Left kidney (tissue), 8 donors: ENCODE data around the gene KRTAP2-1. TPM values are rescaled to one million over a fixed set of nuclear protein-coding genes. Genes with fewer than 3 reads are reported as not detected.
"Not testable (repeated sequence)": the region's sequence is repeated elsewhere in the genome, so short reads cannot be mapped to it uniquely, and the experiment has no call there.

Experiments used
- DNase-seq: peaks from one replicate; pipeline ENCODE4 v3.0.0-alpha.2; 2013
- long read RNA-seq, 8 donors: transcript quantifications; one replicate each; lab custom pipeline, GENCODE V29; 2026
- polyA plus RNA-seq: library from polyadenylated mRNA; unstranded; fragments of 120-200 nt; gene quantifications from one replicate; pipeline ENCODE4 v1.2.1, GENCODE V29; 2013; ENCODE audit not compliant: insufficient read length

KRTAP2-1 gene, protein sequence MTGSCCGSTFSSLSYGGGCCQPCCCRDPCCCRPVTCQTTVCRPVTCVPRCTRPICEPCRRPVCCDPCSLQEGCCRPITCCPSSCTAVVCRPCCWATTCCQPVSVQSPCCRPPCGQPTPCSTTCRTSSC
- polyA plus RNA-seq: not detected
- long read RNA-seq, donor 1: 0 reads
- long read RNA-seq, donor 2: 0 reads
- long read RNA-seq, donor 3: 0 reads
- long read RNA-seq, donor 4: 0 reads
- long read RNA-seq, donor 5: 0 reads
- long read RNA-seq, donor 6: 0 reads
- long read RNA-seq, donor 7: 0 reads
- long read RNA-seq, donor 8: 0 reads

DNA sequence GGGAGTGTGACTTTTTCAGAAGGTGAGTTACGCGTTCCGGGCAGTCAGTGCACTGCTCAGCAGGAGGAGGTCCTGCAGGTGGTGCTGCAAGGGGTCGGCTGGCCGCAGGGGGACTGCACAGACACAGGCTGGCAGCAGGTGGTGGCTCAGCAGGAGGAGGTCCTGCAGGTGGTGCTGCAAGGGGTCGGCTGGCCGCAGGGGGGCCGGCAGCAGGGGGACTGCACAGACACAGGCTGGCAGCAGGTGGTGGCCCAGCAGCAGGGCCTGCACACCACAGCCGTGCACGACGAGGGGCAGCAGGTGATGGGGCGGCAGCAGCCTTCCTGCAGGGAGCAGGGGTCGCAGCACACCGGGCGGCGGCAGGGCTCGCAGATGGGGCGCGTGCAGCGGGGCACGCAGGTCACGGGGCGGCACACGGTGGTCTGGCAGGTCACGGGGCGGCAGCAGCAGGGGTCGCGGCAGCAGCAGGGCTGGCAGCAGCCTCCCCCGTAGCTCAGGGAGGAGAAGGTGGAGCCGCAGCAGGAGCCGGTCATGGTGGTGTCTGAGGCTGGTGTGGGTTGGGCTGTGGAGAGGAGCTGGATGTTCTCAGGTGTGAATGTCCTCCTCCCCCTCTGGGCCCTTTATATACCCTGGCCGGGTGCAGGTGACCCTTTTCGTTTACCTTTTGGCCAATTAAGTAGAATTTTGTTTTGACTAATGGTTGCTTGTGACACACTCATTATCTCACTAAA, at the start of gene KRTAP2-1:
Gene KRTAP2-1, minus strand, starts transcription at position 582 of the 731 bp plus-strand sequence. Its CDS starts 49 bp downstream, at position 533.
- not testable (repeated sequence) for DNase-seq

DNA sequence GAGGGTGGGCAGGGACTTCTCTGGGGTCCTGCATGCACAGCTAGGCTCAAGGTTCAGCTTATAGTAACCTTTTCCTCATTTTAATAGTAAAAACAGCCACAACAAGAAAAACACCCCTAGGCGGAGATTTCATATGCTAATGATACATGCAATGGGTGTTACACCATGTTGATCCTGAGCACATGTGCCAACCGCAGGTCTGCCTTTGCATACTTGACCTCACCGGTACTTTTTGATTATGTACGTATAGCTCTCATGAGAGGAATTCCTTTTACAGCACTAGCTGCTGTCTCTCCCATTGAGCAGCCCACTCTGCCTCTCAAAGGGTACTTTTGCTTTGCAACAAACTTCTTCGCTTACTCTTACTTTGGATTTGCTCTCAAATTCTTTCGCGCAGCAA, 48.9 kb upstream of the KRTAP2-1 start:
- DNase-seq: no peak

DNA sequence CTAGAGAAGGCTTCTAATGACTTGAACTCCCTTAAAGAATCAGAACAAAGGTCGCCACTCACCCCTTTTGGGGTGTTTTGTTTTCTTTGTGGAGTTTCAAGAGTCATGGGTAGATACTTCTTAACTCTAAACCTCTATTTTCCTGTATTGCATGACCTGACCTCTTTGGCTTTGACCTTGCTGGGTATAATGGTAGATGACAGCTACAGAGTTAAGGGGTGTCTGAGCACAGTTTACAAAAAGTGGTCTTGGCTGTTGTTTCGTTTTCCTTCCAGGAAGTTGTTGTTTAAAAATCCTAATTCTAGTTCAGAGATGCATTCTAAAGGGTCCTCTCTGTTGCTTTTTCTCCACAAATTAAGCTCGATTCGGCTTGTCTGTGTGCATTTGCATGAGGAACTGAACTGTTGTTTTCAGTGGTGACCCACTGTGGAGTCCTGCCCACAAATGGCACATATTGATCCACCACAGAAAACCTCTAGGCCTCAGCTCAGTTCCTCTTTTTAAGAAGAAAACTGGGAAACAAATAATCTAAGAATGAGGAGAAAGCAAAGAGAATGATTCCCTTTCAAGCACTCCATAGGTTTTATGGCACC, 41.7 kb upstream of the KRTAP2-1 start:
- not testable (repeated sequence) for DNase-seq

DNA sequence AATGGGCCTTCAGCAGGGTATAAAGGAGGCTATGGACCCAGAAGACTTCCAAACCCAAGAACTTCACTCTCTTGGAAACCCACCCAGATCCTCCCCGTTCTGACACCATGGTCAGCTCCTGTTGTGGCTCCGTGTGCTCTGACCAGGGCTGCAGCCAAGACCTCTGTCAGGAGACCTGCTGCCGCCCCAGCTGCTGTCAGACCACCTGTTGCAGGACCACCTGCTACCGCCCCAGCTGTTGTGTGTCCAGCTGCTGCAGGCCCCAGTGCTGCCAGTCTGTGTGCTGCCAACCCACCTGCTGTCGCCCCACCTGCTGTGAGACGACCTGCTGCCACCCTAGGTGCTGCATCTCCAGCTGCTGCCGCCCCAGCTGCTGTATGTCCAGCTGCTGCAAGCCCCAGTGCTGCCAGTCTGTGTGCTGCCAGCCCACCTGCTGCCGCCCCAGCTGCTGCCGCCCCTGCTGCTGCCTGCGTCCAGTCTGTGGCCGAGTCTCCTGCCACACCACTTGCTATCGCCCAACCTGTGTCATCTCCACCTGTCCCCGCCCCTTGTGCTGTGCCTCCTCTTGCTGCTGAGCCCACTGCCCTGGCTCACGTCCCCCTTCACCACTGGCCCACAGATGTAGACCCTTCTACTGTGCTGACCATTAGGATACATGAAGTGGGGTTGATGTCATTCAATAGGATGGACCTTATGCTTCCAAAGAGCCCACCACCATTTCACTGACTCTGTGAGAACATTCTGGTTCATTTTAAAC, 37.2 kb upstream of the KRTAP2-1 start, which contains the start of gene KRTAP4-7:
Gene KRTAP4-7, plus strand, starts transcription at position 51 of the 757 bp plus-strand sequence. Its CDS starts 57 bp downstream, at position 108.
- DNase-seq: not testable (repeated sequence)

DNA sequence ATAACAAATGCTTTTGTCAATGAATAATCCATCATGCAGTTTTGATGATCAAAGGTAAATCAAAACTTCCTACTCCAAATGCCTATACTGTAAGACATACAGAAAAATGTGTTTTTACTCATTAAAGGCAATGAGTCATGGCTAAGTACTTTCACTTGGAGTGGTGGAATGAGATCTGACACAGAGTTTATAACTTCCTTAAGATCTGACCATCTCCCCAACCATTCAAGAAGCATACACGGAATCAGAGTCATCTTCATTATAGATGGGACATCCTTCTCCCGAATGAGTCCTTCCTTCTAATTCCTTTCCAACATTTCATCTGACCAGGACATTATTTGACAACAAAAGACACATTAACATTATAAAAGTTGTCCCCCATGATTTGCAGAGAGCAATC, 36.3 kb upstream of the KRTAP2-1 start:
- DNase-seq: not testable (repeated sequence)

DNA sequence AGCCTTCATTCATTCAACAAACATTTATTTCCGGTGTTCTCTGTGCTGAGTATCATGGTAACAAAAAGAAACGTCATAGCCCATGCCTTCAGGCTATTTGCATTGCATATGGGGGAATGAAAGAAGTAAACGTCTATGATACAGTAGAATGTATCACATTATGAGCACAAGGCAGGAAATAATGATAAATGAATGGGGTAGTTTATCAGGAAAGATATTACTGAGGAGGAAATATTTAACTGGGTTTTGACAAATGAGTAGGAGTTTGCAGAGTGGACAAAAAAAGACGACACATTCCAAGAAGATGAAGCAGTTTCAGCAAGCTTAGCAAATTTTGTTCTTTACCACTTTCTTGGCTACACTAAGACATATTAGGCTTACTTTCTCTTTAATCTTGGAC, 35.5 kb upstream of the KRTAP2-1 start:
- DNase-seq: no peak

DNA sequence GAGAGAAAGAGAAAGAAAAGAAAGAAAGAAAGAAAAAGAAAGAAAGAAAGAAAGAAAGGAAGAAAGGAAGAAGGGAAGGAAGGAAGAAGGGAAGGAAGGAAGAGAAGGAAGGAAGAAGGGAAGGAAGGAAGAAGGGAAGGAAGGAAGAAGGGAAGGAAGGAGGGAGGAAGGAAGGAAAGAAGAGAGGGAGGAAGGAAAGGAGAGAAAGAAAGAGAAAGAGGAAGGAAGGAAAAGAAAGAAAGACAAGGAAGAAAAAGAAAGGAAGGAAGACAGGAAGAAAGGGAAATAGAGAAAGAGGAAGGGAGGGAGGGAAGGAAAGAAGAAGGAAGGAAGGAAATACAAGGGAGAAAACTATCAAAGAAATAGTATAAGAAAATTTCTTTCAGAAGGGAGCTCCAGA, 29.7 kb upstream of the KRTAP2-1 start:
- DNase-seq: no peak

DNA sequence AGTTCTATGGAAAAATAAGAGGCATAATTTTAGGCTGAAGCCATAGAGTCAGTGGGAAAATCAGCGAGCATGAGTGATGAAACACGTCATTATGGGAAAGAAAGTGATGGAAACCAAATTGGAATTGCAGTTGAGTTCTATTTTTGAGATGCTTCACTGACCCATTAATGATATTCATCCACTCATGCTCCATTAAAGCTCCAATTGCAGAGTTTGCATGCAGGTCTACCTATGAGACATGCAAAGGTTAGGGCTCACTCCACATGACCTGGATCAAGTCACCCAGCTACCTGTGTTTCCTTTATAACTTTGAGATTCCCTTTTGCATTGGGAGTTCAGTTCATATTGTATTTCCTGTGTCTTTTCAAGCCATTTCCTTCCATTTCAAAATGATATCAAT, 26.6 kb upstream of the KRTAP2-1 start:
- no peak for DNase-seq

DNA sequence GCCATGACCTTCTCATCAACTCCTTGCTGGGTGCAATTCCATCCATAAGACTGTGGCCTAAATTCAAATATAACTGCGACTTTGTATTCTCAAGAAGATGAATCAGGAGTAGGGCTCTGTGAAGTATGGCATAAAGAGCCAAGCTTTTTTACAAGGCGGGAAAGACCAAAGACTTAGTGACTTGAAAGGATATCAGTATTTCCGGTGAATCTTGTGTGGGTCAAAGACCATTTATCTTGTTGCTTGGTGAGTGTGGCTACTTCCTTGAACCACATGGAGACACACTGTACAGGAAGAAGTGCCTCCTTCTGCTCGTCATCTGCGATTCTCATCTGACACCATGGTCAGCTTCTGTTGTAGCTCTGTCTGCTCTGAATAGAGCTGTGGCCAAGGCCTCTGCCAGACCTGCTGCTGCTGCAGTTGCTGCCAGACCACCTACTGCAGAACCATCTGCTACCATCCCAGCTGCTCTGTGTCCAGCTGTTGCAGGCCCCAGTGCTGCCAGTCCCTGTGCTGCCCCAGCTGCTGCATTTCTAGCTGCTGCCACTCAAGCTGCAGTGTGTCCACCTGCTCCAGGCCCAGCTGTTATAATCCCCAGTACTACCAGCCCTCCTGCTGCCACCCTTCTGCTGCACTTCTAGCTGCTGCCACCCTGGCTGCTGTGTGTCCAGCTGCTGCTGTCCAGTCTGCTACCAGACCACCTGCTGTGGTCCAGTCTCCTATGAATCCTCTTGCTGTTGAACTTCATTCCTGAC, 24.7 kb upstream of the KRTAP2-1 start:
- DNase-seq: no peak

DNA sequence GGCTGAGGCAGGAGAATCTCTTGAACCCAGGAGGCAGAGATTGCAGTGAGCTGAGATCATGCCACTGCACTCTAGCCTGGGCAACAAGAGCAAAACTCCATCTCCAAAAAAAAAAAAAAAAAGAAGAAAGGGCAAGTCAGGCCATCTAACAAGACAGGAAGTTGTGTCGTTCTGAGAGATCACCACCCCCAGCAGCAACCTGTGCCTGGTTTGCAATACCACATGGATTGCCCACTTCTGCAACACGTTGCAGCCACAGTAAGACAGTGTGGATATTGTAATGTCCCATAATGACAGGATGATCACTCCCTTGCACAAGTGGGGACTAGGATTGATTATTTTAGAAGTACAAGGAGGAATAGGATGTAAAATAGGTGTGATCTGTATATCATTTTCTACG, 21.9 kb upstream of the KRTAP2-1 start:
- DNase-seq: no peak

DNA sequence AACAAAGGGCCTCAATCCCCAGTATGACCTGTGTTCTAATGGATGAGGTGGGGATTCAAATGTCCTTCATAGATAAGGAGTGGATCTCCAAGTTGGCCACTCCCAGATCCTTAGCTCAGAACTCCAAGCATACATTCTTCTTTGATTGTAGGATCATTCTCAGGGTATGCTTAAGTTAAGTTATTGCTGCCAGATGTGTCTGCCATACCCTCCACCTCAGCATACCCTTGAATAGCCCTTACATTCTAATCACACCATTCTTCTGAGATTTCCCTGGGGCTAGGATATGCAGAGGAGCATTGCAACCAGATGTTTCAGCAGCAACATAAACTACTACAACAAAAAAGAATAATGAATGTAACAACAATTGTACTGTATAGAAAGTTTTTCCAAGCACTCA, 20.2 kb upstream of the KRTAP2-1 start:
- no peak for DNase-seq

DNA sequence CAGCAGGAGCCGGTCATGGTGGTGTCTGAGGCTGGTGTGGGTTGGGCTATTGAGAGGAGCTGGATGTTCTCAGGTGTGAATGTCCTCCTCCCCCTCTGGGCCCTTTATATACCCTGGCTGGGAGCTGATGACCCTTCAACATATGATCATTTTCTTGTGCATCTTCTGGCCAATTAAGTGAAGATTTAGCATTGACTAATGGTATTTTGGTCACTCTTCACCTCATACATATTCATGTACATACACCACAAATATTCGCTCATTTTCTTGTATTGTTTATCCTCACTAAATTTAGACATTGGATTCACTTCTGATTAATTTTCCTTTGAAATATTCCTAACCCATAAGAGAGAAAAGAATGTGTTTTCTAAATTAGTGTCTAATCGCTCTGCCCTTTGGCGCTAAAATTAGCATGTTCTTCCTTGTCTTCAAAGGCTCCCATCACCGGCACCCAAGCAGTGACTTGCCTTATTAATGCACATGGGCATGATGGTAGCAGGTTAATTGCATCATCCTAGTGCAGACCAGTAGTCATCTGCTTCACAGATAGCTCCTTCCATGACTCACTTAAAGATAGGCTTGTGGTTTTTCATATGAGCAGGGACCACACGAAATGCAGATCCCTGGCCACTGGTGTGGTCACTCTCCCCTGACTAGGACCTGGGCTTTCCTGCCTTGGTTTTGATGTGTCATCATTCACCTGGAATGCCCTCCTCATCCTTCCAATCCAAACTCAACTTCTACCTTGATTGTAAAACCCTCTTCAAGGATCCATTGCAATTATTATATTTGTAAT, 18.9 kb upstream of the KRTAP2-1 start, which contains the start of gene KRTAP2-4:
Gene KRTAP2-4, minus strand, starts transcription at position 51 of the 796 bp plus-strand sequence. Its CDS starts 34 bp downstream, at position 17.
- DNase-seq: no peak

DNA sequence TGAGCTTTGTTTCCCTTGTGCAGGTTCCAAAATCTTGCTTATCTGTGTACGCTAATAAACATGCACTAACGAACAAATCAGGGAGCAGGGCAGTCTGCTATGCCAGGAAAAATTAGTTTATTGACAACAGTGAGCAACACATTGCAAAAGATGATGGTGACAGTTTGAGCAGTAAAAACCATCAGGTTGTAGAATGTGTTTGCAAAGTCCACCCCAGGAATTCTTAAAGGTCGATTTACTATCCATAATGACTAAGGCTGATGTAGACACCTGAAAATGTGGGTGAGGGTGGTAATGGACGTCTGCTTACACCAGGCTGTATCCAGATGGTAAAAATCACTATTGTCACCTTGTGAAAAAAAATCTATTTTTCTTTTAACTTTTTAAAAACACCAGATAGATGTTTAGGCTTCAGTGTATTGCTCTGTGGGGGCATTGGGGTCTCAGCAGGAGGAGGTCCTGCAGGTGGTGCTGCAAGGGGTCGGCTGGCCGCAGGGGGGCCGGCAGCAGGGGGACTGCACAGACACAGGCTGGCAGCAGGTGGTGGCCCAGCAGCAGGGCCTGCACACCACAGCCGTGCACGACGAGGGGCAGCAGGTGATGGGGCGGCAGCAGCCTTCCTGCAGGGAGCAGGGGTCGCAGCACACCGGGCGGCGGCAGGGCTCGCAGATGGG, 18.0 kb upstream of the KRTAP2-1 start:
- not testable (repeated sequence) for DNase-seq

DNA sequence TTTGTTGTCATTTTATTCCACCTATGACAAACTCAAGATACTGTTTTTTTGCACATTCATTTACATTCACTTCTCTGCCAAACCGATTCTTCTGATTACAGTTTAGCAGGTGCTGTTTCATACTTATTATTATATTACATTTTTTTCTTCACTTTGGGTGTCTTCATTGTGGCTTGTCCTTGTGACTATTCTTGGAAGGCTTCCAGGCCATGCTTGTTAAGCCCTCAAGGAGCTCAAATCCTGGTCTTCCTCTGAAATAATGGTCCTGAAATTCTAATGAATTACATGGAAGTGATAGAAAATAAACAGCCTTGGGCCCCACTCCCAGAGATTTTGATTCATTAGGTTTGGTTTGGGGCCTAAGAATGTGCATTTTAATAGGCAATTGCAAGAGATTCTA, 17.2 kb upstream of the KRTAP2-1 start:
- DNase-seq: no peak

DNA sequence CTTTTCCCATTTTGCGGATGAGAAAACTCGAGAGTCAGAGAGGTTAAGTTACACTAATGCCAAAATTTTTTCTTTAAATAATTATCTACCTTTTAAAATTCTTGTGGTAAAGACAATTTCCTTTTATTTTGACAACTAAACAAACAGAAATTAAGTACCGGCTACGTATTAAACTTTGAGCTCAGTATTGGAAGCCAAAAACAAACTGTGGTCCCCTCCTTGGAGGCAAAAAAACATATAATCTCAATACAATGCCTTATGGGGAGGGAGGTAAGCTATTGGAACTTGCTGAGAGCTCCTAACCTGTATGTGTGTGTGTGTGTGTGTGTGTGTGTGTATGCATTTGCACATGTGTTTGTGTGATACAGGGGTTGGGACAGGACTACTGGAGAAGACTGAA, 16.3 kb upstream of the KRTAP2-1 start:
- DNase-seq: no peak

DNA sequence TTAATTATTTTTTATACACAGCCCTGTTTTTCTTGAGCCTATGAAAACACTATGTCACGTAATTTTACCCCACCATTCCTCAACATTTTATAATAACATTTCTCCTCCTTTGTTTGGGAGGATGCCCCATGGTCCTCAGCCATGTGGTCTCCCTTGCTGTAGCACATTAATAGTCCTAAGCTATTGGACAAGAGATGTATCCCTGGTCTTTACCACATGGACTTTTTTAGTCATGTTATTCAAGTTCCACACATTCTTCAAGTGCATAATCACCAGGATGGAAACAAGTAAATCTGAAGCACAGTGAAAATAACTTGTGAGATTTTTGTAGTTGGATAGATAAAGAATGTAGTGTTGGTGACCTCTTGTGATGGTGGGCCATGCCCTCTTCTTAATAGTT, 14.8 kb upstream of the KRTAP2-1 start:
- DNase-seq: no peak

DNA sequence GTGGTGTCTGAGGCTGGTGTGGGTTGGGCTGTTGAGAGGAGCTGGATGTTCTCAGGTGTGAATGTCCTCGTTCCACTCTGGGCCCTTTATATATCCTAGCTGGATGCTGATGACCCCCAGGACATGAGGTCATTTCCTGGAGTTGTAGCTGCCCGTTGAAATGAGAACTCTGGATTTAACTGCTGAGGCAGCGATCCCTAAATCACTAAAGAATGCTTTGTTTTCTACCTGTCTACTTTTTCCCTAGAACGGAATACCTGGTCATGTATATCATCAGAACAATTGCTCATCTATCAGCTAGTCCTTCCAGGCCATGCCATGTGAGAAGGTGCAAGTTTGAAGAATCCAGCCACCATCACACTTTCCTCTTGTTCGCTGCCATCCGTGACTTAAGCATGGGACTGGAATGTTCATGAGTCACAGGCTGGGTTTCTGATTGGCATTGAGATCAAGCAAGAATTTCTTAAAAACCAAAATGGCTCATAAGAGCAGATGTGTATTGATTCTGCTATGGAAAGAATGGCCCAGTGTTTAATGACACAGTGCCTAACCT, 13.0 kb upstream of the KRTAP2-1 start, which contains the start of gene KRTAP2-3:
Gene KRTAP2-3, minus strand, starts transcription at position 63 of the 553 bp plus-strand sequence. CDS start 64 bp downstream, outside the sequence.
- DNase-seq: no peak

DNA sequence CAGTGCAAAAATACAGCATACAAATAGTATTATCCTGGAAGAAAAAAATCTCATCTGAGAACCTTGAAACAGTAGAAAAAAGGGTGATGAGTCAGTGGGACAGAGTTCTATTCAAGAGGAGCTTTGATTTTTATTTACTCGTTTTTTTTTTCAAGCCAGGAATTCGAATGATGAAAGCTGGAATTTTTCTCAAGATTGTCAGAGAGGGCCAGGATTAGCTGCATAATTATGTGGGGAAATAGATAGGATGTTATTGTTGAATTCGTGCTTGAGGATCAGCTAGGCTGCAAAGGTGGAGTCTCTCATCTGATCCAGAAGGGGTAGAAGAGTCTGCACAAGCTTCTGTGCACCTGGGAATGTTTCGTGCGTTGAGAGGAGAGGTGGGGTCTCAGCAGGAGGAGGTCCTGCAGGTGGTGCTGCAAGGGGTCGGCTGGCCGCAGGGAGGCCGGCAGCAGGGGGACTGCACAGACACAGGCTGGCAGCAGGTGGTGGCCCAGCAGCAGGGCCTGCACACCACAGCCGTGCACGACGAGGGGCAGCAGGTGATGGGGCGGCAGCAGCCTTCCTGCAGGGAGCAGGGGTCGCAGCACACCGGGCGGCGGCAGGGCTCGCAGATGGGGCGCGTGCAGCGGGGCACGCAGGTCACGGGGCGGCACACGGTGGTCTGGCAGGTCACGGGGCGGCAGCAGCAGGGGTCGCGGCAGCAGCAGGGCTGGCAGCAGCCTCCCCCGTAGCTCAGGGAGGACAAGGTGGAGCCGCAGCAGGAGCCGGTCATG, 12.3 kb upstream of the KRTAP2-1 start:
- not testable (repeated sequence) for DNase-seq

DNA sequence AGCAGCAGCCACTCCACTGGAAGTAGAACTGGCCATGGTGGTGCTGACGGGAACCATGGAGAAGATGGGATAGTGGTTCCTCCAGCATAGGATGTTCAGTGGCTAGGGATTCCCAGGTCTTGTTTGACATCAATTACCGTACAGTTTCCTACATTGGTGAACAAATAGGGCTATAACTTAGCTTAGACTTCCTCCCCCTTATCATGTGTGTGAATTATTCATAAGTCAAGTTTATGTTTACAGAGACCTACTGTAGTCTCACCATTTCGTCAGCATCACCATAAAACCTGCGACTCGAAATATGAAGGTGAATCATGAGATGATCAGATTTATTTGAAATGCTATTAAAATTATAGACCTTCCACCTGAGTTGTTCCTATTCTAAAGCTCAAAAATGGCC, 11.6 kb upstream of the KRTAP2-1 start:
- DNase-seq: no peak
